Naive thymus-derived CD4-positive, alpha-beta T cell (primary cell): ENCODE measurements around the gene NANS. TPM values are rescaled to one million over a fixed set of nuclear protein-coding genes. Genes with fewer than 3 reads are reported as not detected.

ENCODE experiments used
- ATAC-seq: fragments of 150-1000 bp; cut with Tn5 transposase; 2 replicates; pipeline ENCODE4 v1.10.0; 2021; ENCODE audit warnings: mild to moderate bottlenecking, moderate library complexity
- CTCF ChIA-PET: fragments of 350-600 bp; sonication (Branson Sonifier 250); formaldehyde crosslinking; loops from one replicate; lab custom pipeline; 2021; ENCODE audit warnings: antibody characterized with exemption; lab: Charles Lee
- POLR2A ChIA-PET: fragments of 350-600 bp; sonication (Branson Sonifier 250); formaldehyde crosslinking; loops from one replicate; lab custom pipeline; 2021; ENCODE audit warnings: antibody characterized with exemption, inconsistent platforms; lab: Charles Lee
- DNase-seq, 9 donors: peaks; one replicate each; pipeline versions ENCODE4 v3.0.0 to v3.0.0-alpha.2; 2020 to 2022; ENCODE audit warnings: mixed read lengths in 1 of 9
- H3K27ac ChIP-seq: one replicate; pipeline ENCODE4 v1.7.0; 2013; ENCODE audit warnings: mild to moderate bottlenecking, low read depth, low read length, moderate library complexity
- H3K27me3 ChIP-seq, 2 donors: one replicate each; pipeline ENCODE4 v1.7.0; 2013; ENCODE audit warnings: low read length in 2 of 2, mild to moderate bottlenecking in 2 of 2, moderate library complexity in 2 of 2; ENCODE audit not compliant: control insufficient read depth in 2 of 2, insufficient read depth in 2 of 2
- H3K36me3 ChIP-seq, 3 experiments: 1 replicate in 2 of 3; 2 replicates in 1 of 3; pipeline ENCODE4 v1.7.0; 2013; ENCODE audit warnings: low read length in 3 of 3, mild to moderate bottlenecking in 3 of 3, moderate library complexity in 1 of 3; ENCODE audit not compliant: insufficient read depth in 3 of 3, control insufficient read depth in 2 of 3
- H3K4me1 ChIP-seq, 2 donors: one replicate each; pipeline ENCODE4 v1.7.0; 2013; ENCODE audit warnings: low read length in 2 of 2, mild to moderate bottlenecking in 2 of 2, moderate library complexity in 1 of 2; ENCODE audit not compliant: control insufficient read depth in 2 of 2, insufficient read depth in 2 of 2
- H3K4me3 ChIP-seq: 2 replicates; pipeline ENCODE4 v1.7.0; 2013; ENCODE audit warnings: mild to moderate bottlenecking, low read length
- H3K9me3 ChIP-seq, 3 experiments: 1 replicate in 2 of 3; 2 replicates in 1 of 3; pipeline ENCODE4 v1.7.0; 2013; ENCODE audit warnings: low read length in 3 of 3; ENCODE audit not compliant: control insufficient read depth in 2 of 3
- H3K27ac Mint-ChIP-seq, 9 donors: one replicate each; pipeline ENCODE4 v1.8.0; 2020 to 2022; ENCODE audit warnings: mixed read lengths in 9 of 9, mild to moderate bottlenecking in 8 of 9, moderate library complexity in 5 of 9, inconsistent platforms in 2 of 9
- H3K27me3 Mint-ChIP-seq, 5 donors: one replicate each; pipeline ENCODE4 v1.8.0; 2021 to 2022; ENCODE audit warnings: mixed read lengths in 5 of 5, mild to moderate bottlenecking in 1 of 5
- H3K36me3 Mint-ChIP-seq, 5 donors: one replicate each; pipeline ENCODE4 v1.8.0; 2020 to 2022; ENCODE audit warnings: mixed read lengths in 5 of 5, mild to moderate bottlenecking in 3 of 5, inconsistent platforms in 1 of 5
- H3K4me1 Mint-ChIP-seq, 7 donors: one replicate each; pipeline ENCODE4 v1.8.0; 2020 to 2022; ENCODE audit warnings: mixed read lengths in 7 of 7, mild to moderate bottlenecking in 3 of 7, inconsistent platforms in 1 of 7
- H3K4me3 Mint-ChIP-seq, 10 donors: one replicate each; pipeline ENCODE4 v1.8.0; 2020 to 2022; ENCODE audit warnings: mild to moderate bottlenecking in 10 of 10, mixed read lengths in 10 of 10, moderate library complexity in 6 of 10, inconsistent platforms in 2 of 10
- H3K9me3 Mint-ChIP-seq, 11 donors: one replicate each; pipeline ENCODE4 v1.8.0; 2020 to 2022; ENCODE audit warnings: mixed read lengths in 11 of 11, mild to moderate bottlenecking in 4 of 11, inconsistent platforms in 1 of 11, moderate library complexity in 1 of 11
- intact Hi-C, 2 donors: fragments of 100-400 bp; cut with micrococcal nuclease; formaldehyde crosslinking; loops; one replicate each; pipeline ENCODE4 v1.15.1; 2023
- polyA plus RNA-seq, 2 donors: library from polyadenylated mRNA; unstranded; fragments of 300-500 nt; fragmentation: Illumina TruSeq; gene quantifications; one replicate each; pipeline ENCODE4 v1.2.3, GENCODE V29; 2021
- total RNA-seq, 6 experiments: library from RNA in 5 of 6; stranded (reverse) in 5 of 6; gene quantifications; 1 replicate in 5 of 6; 2 replicates in 1 of 6; pipeline ENCODE4 v1.2.3 and lab custom pipeline; 2021 to 2026

The NANS gene
- total and polyA plus RNA-seq, 7 experiments from 2014 or later = 16.3 to 58.9 (median 33.2) TPM

GRCh38 chr9:98067184-98067583, 10.7 kb downstream of the NANS start:
- H3K4me3 Mint-ChIP-seq = no peak overlapping the region
- H3K27ac Mint-ChIP-seq = peak overlapping the region in 2 of 9 donors; percentile 21 to 38
- Histone ChIP-seq H3K4me1 (no peaks in the 10 kb centered on the region), H3K9me3 (no peaks in the 10 kb centered on the region), H3K36me3 (peaks cover 0 to 13% (median 7%) of the 10 kb centered on the region in 3 experiments), H3K4me3 (no peak overlapping the region), H3K27me3 (no peaks in the 10 kb centered on the region), H3K27ac (no peak overlapping the region)
- H3K4me1 Mint-ChIP-seq = peaks cover 3 to 24% (median 10%) of the 10 kb centered on the region in 7 donors
- intact Hi-C loops = no loop called here
- H3K27me3 Mint-ChIP-seq = no peaks in the 10 kb centered on the region
- DNase-seq (no peak), ATAC-seq (no peak)
- H3K36me3 Mint-ChIP-seq = peaks cover 4 to 32% (median 21%) of the 10 kb centered on the region in 5 donors
- ChIA-PET POLR2A (no interaction called here), CTCF (interaction anchor here (0.6 kb wide), 1 partner anchor 102 kb away, joined by 3 read pairs; no protein-coding TSS in a partner anchor)
- H3K9me3 Mint-ChIP-seq = no peaks in the 10 kb centered on the region

GRCh38 chr9:98069551-98069950, 13.0 kb downstream of the NANS start:
- ChIA-PET POLR2A (no interaction called here), CTCF (no interaction called here)
- Mint-ChIP-seq H3K4me1 (peaks cover 0 to 24% (median 16%) of the 10 kb centered on the region in 7 donors), H3K27ac (no peak overlapping the region), H3K9me3 (peaks cover 0 to 1% (median 0%) of the 10 kb centered on the region in 11 donors), H3K4me3 (no peak overlapping the region), H3K36me3 (peaks cover 4 to 22% (median 12%) of the 10 kb centered on the region in 5 donors), H3K27me3 (no peaks in the 10 kb centered on the region)
- Histone ChIP-seq H3K27me3 (no peaks in the 10 kb centered on the region), H3K9me3 (no peaks in the 10 kb centered on the region), H3K27ac (no peak overlapping the region), H3K4me3 (no peak overlapping the region), H3K36me3 (peaks cover 0 to 5% (median 5%) of the 10 kb centered on the region in 3 experiments), H3K4me1 (peaks cover 6% of the 10 kb centered on the region in 2 donors)
- DNase-seq (no peak), ATAC-seq (no peak)
- intact Hi-C loops = no loop called here

- H3K27me3 Mint-ChIP-seq = no peaks in the 10 kb centered on the region
- ChIA-PET POLR2A (interaction anchor here (1.5 kb wide), 1 partner anchor 31 kb away, joined by 5 read pairs; no protein-coding TSS in a partner anchor), CTCF (interaction anchor here (0.5 to 1.9 kb wide), 4 partner anchors 54 to 194 kb away, joined by 3 to 6 read pairs (median 4); no protein-coding TSS in a partner anchor)
- peaks cover 4 to 16% (median 8%) of the 10 kb centered on the region in 5 donors for H3K36me3 Mint-ChIP-seq
- DNase-seq = no peak
- H3K36me3 ChIP-seq = no peaks in the 10 kb centered on the region
- no peak overlapping the region for H3K4me3 Mint-ChIP-seq
- peaks cover 0 to 36% (median 27%) of the 10 kb centered on the region in 7 donors for H3K4me1 Mint-ChIP-seq
- H3K27me3 ChIP-seq = no peaks in the 10 kb centered on the region
- no peak overlapping the region for H3K4me3 ChIP-seq
- peak overlapping the region in 1 of 9 donors; percentile 7 for H3K27ac Mint-ChIP-seq
- no peak overlapping the region for H3K27ac ChIP-seq
- intact Hi-C loops = loop anchor here (5.0 to 10.0 kb wide), 2 partner anchors 122 to 724 kb away; partner anchors contain the start of genes ANKS6 (in 1 of the 2) and CORO2A (in 1 of the 2)
- H3K4me1 ChIP-seq = peaks cover 17 to 18% of the 10 kb centered on the region in 2 donors
- H3K9me3 ChIP-seq = no peaks in the 10 kb centered on the region
- no peak for ATAC-seq
- H3K9me3 Mint-ChIP-seq = peaks cover 0 to 2% (median 0%) of the 10 kb centered on the region in 11 donors
These were observed 14.2 kb downstream of the NANS start for GRCh38 chr9:98070704-98071103.

GRCh38 chr9:98071737-98072136, 15.2 kb downstream of the NANS start:
- peak overlapping the region in 3 of 9 donors; percentile 15 to 51 (median 31) for H3K27ac Mint-ChIP-seq
- POLR2A ChIA-PET = interaction anchor here (1.1 to 1.5 kb wide), 2 partner anchors 30 to 88 kb away, joined by 3 to 5 read pairs; partner anchors contain the start of gene ANP32B
- H3K9me3 Mint-ChIP-seq = peaks cover 0 to 2% (median 0%) of the 10 kb centered on the region in 11 donors
- Histone ChIP-seq H3K36me3 (no peaks in the 10 kb centered on the region), H3K27me3 (no peaks in the 10 kb centered on the region), H3K27ac (no peak overlapping the region), H3K9me3 (no peaks in the 10 kb centered on the region), H3K4me3 (no peak overlapping the region), H3K4me1 (peaks cover 27% of the 10 kb centered on the region in 2 donors)
- DNase-seq (no peak), ATAC-seq (no peak)
- no peaks in the 10 kb centered on the region for H3K27me3 Mint-ChIP-seq
- CTCF ChIA-PET = interaction anchor here (0.6 to 1.9 kb wide), 3 partner anchors 47 to 193 kb away, joined by 4 to 7 read pairs (median 4); no protein-coding TSS in a partner anchor
- intact Hi-C loops = loop anchor here (5.0 to 10.0 kb wide), 2 partner anchors 121 to 723 kb away; partner anchors contain the start of genes ANKS6 (in 1 of the 2) and CORO2A (in 1 of the 2)
- peaks cover 0 to 46% (median 35%) of the 10 kb centered on the region in 7 donors for H3K4me1 Mint-ChIP-seq
- peaks cover 0 to 7% (median 5%) of the 10 kb centered on the region in 5 donors for H3K36me3 Mint-ChIP-seq
- no peak overlapping the region for H3K4me3 Mint-ChIP-seq

GRCh38 chr9:98074115-98074990, 17.8 kb downstream of the NANS start:
- H3K4me1 ChIP-seq = peaks cover 27 to 28% of the 10 kb centered on the region in 2 donors
- H3K4me3 Mint-ChIP-seq = peak overlapping the region; percentile 26 to 79 (median 64)
- intact Hi-C loops = loop anchor here (1.0 to 10.0 kb wide), 11 partner anchors 28 to 720 kb away; partner anchors contain the start of genes CORO2A (in 2 of the 2) and ANKS6 (in 1 of the 2)
- H3K27ac ChIP-seq = peak overlapping the region; percentile 81
- H3K36me3 Mint-ChIP-seq = peaks cover 0 to 13% (median 10%) of the 10 kb centered on the region in 5 donors
- no peak overlapping the region for H3K4me3 ChIP-seq
- H3K9me3 Mint-ChIP-seq = peaks cover 0 to 2% (median 0%) of the 10 kb centered on the region in 11 donors
- CTCF ChIA-PET = interaction anchor here (0.5 to 2.3 kb wide), 21 partner anchors 17 to 1434 kb away, joined by 3 to 15 read pairs (median 4); partner anchors contain the start of genes CORO2A and TRIM14
- no peaks in the 10 kb centered on the region for H3K27me3 Mint-ChIP-seq
- peaks cover 0 to 55% (median 46%) of the 10 kb centered on the region in 7 donors for H3K4me1 Mint-ChIP-seq
- peaks cover 0 to 9% (median 7%) of the 10 kb centered on the region in 3 experiments for H3K36me3 ChIP-seq
- POLR2A ChIA-PET = interaction anchor here (1.0 to 5.2 kb wide), 7 partner anchors 27 to 182 kb away, joined by 5 to 31 read pairs (median 10); partner anchors contain the start of genes TBC1D2, TRIM14 and TRMO
- ATAC-seq (peak; percentile 47), DNase-seq (peak; percentile 46 to 78 (median 63))
- peak overlapping the region; percentile 83 to 98 (median 94) for H3K27ac Mint-ChIP-seq
- no peaks in the 10 kb centered on the region for H3K27me3 ChIP-seq
- no peaks in the 10 kb centered on the region for H3K9me3 ChIP-seq
